DMS 273 treated with DMSO at 0.1 percent for 48 hours (cell line): ENCODE measurements around the gene IFI27L1.

Source experiments
- DNase-seq: peaks from one replicate; lab custom pipeline; 2025; lab: John Stamatoyannopoulos, UW

The IFI27L1 gene

DNA sequence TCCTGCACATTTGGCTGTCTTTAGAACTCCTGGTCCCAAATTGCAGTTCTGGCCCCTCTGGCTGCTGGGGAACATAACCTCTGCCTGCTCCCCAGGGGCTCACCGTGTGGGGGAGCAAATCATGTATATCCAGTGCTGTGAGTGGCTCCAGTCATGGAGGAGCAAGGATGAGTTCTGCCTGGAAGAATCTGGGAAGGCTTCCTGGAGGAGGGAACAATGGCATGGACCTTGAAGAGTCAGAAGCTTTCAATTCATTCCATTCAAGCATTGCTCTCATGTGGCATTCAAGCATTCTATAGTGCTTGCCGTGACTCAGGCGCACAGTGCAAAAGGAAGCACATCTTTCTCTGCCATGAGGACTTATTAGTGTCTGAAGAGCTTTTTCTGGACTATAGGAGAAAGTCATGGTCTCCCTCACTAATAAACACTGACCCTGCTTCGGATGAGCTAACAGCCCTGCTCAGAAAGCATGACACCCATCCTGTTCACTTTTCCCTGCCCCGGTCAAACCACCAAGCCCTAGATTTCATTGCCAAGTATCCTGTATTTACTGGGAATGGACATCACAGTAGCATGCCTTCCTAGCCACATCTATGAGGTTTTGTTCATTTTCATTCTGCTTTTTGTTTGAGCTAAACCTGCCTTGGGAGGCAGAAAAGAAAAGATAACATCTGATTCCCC, 32.9 kb downstream of the IFI27L1 start:
- no peak for DNase-seq

DNA sequence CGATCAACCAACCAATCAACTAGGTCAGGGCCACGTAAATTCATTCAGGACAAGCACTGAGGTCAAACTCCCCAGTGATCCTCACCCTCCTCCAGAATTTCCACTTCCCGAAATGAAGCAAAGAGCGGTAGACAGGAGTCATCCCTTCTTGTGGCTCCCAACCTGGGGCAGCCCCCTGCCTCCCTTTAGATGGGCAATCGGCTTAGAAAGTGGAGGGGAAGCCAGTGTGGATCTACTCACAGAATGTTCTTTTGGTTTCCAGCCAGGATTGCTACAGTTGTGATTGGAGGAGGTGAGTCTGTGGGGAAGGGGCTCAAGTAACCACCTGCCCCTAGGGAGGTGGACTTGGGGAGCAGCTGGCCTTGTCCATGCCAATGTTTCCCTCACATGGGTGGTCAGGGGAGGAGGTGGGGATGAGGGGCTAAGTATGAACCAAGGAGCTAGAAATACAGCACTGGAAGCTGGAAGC, 33.5 kb downstream of the IFI27L1 start:
- no peak for DNase-seq

- no peak for DNase-seq
Measured at GRCh38 chr14:94115058-94115591, 34.0 kb downstream of the IFI27L1 start.

DNA sequence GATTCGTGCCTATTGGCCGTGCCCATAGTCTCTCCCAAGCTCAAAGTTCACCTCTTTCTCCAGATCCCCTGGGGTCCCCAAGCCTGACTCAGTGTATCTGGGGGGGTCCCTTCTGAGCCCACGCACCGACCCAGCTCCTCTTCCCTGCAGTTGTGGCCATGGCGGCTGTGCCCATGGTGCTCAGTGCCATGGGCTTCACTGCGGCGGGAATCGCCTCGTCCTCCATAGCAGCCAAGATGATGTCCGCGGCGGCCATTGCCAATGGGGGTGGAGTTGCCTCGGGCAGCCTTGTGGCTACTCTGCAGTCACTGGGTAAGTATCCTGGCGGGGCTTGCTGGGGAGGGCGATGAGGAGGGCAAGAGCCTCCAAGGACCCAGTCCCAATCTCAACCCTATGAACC, 34.5 kb downstream of the IFI27L1 start:
- DNase-seq, result no peak

DNA sequence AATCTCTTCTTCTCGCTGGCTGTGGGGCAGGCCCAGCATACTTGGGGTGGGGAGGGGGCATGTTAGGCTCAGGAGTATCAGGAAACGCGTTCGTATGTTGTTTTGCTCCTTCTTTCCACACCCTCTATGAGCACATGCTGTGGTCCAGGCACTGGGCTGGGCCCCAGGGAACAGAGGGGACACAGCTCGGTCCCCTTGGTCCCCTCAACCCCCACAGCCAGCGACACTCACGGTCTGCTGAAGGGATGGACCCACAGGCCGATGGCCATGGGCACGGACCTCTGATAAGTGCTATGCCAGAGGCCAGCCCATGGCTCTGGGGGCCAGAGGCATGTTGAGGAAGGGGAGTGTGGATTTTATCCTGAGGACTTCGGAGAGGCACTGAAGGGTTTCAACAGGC, 35.6 kb downstream of the IFI27L1 start:
- no peak for DNase-seq

- no peak for DNase-seq
Measured at GRCh38 chr14:94117856-94118255, 36.7 kb downstream of the IFI27L1 start.

DNA sequence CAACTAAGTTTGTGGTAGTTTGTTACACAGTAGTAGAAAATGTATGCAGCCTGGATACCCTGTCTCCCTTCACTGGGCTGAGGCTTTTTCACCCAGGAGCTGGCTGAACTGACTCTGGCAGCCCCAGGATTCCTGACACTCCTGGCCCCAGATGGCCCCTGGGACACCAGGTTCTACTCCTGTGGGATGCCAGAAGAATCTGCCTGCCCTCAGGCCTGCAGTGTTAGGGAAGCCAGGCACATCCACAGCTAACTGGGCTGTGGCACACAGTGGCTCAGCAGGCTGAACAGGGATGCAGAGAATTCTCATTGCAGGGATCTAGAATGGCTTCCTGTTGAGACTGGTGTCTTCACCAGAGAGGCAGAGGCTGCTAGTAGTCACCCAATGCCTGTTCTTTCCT, 38.0 kb downstream of the IFI27L1 start:
- no peak for DNase-seq

GRCh38 chr14:94120667-94121340, 39.7 kb downstream of the IFI27L1 start:
- no peak for DNase-seq

GRCh38 chr14:94121485-94121884, 40.4 kb downstream of the IFI27L1 start:
- no peak for DNase-seq

GRCh38 chr14:94122438-94122837, 41.3 kb downstream of the IFI27L1 start:
- DNase-seq, result no peak

GRCh38 chr14:94123296-94123695, 42.2 kb downstream of the IFI27L1 start:
- no peak for DNase-seq

DNA sequence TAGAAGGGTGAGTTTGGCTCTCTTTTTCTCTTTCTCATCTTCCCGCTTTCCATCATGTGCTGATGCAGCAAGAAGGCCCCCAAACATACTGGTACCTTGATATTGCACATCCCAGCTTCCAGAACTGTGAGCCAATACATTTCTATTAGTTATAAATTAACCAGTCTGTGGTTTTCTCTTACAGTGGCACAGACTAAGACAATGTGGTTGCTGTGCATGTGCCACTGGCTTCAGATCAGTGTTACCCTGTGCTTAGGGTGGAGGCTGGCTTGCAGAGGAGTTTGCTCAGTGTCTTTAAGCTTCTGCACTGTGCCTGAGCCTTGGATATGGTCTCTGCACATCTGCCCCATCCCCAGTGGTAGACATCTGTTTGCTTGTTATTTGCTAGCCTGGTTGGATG, 42.8 kb downstream of the IFI27L1 start:
- DNase-seq, result no peak

GRCh38 chr14:94124582-94125377, 43.7 kb downstream of the IFI27L1 start:
- no peak for DNase-seq

GRCh38 chr14:94125659-94126418, 44.7 kb downstream of the IFI27L1 start:
- DNase-seq, result no peak

DNA sequence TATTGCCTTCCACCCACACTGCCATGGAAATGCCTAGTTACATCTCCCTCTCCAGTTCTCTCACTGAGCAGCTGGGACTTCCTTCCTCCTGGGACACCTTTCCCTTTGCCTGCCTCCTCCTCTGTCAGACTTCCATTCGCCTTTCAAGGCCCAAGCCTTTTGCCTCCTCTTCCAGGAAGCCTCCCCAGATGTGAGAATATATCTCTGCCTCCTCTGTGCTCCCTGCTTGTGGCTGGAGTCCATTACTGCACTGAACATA, 45.2 kb downstream of the IFI27L1 start:
- no peak for DNase-seq

DNA sequence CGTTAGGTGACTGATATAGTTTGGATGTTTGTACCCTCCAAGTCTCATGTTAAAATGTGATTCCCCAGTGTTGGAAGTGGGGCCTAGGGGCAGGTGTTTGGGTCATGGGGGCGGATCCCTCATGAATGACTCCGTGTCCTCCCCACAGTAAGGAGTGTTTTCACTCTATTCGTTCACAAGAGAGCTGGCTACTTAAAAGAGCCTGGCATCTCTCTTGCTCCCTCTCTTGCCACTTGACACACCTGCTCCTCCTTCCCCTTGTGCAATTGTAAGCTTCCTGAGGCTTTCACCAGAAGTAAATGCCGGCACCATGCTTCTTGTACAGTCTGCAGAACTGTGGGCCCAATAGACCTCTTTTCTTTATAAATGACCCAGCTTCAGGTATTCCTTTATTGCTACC, 45.7 kb downstream of the IFI27L1 start:
- no peak for DNase-seq

- DNase-seq, result no peak
Measured at GRCh38 chr14:94127330-94127729, 46.2 kb downstream of the IFI27L1 start.

DNA sequence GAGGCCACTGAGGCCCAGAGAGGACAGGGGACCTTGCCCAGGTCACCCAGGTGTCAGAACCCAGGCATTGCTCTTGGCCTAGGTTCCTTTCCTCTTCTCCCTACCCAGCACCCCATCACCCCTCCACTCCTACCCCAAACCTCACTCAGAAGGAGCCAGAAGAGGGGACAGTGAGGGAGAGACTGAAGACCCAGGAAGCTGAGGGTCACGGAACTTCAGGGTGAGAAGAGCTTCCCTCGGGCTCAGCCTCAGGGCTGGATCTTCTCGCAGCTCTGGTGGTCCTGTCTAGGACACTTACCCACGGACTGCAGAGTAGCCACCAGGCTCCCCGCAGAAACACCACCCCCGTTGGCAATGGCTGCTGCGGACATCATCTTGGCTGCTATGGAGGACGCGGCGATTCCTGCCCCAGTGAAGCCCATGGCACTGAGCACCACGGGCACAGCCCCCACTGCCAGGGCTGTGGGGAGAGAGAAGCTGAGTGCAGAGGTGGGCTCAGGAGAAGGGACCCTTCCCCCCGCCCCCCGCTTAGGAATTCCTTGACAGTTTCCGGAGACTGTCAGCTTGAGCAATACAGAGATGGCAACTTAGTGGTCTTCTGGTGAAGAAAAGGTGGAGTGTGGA, 47.2 kb downstream of the IFI27L1 start:
- DNase-seq, result no peak

GRCh38 chr14:94129111-94129757, 48.1 kb downstream of the IFI27L1 start, which contains the start of gene IFI27L2:
IFI27L2 (minus strand) TSS chr14:94129604; CDS start chr14:94129564, 40 bp downstream.
- DNase-seq, result no peak

DNA sequence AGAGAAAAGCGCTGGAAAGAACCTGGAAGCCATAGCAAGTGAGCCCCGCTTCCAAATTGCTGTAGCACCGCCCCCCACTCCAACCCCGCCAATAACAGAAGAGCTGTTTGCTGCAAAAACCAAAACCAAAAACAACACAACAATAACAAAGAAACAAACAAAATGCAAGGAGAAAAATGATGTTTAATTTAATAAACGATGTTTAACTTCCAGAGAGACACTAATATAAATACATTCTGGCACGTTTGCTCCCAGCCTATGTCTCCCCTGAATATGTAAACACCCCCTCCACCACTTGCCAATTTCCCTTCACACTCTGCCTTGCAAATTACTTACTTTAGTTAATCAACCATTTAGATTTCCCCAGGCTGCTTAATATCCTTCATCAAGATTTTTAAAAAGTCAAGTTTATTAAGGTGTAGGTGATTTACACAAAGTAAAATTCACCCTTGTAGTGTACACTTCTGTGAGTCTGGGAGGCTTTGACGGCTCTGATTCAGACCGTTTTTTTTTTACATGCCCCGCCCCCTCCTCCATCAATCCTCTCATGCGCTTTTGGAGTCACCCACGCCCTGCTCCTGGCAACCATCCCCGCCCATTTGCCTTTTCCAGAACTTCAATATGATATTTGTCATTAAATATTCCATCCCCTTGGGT, 48.8 kb downstream of the IFI27L1 start:
- peak; percentile 63 for DNase-seq
